T-helper 9 cell (primary cell): Measurements from ENCODE around the gene TMEM144.

Source experiments
- DNase-seq: peaks from one replicate; pipeline ENCODE4 v3.0.0-alpha.2; 2020

Gene TMEM144

DNA sequence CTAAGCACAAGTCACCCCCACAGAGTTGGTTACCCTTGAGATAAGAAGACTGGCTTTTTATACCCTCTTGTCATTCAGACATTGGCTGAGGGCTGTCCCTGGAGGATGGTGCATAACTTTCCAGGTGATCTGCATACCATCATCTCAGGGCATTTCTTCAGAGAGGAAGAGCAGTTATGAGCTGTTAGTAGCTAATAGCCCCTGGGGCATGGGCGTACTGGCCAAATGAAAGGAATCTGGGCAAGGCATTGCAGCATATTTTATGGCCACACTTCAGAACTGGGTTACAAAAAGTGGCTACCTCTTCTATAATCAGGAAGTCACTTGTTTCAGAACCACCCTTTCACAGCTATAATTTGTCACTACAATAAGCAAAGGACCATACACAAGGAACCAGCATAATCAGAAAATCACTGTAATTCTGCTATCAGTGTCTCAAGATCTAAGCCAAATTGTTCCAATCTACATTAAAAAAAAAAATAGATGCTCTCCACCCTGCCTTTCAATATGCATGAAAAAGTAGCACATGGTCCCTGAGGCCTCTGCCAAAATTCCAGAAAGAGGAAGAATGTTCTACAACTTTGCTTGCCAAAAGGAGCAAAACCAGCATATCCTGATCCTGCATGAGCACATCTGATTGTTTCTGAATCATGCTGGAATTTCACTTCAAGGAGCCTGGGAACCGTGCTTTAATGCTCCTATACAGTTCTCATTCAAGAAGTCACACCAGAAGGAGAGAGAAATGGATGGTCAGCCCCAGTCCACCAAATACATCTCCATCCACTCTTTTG is 92.0 kb downstream of the TMEM144 start:
- no peak for DNase-seq

GRCh38 chr4:158304694-158305093 is 94.4 kb downstream of the TMEM144 start:
- no peak for DNase-seq
